Loucy (cell line): ENCODE data around the gene KMT2E.
"Not testable (repeated sequence)": the region's sequence is repeated elsewhere in the genome, so short reads cannot be mapped to it uniquely, and the experiment has no call there.

Experiments used
- H2AFZ ChIP-seq: fragments of 200-600 bp; sonication (generic); 2 replicates; pipeline ENCODE4 v1.6.0; 2016; ENCODE audit warnings: antibody characterized with exemption, mild to moderate bottlenecking, low read length, moderate library complexity
- H3F3A ChIP-seq: fragments of 200-600 bp; 2 replicates; pipeline ENCODE4 v1.6.0; 2016; ENCODE audit warnings: antibody characterized with exemption, low read depth, mild to moderate bottlenecking
- H3K27me3 ChIP-seq: fragments of 200-600 bp; sonication (generic); 2 replicates; pipeline ENCODE4 v1.6.1; 2014; ENCODE audit warnings: low read length, mild to moderate bottlenecking; ENCODE audit not compliant: insufficient read depth, poor library complexity, severe bottlenecking
- H3K36me3 ChIP-seq: fragments of 200-600 bp; sonication (generic); 2 replicates; pipeline ENCODE4 v1.6.1; 2016; ENCODE audit warnings: low read length; ENCODE audit not compliant: insufficient read depth
- H3K4me1 ChIP-seq: fragments of 200-600 bp; sonication (generic); 2 replicates; pipeline ENCODE4 v1.5.1; 2014; ENCODE audit warnings: low read length, mild to moderate bottlenecking; ENCODE audit not compliant: insufficient read depth, poor library complexity, severe bottlenecking
- H3K4me2 ChIP-seq: fragments of 200-600 bp; sonication (generic); 2 replicates; pipeline ENCODE4 v1.6.0; 2014; ENCODE audit warnings: antibody characterized with exemption, low read length, low read depth, mild to moderate bottlenecking; ENCODE audit not compliant: poor library complexity, severe bottlenecking
- H3K4me3 ChIP-seq: fragments of 200-600 bp; sonication (generic); 2 replicates; pipeline ENCODE4 v1.5.1; 2014; ENCODE audit warnings: low read length, mild to moderate bottlenecking, mixed read lengths; ENCODE audit not compliant: poor library complexity, severe bottlenecking
- H3K79me2 ChIP-seq: fragments of 200-600 bp; sonication (generic); 2 replicates; pipeline ENCODE4 v1.6.1; 2014; ENCODE audit warnings: low read length; ENCODE audit not compliant: insufficient read depth
- H3K9ac ChIP-seq: fragments of 200-600 bp; sonication (generic); 2 replicates; pipeline ENCODE4 v1.6.0; 2014; ENCODE audit warnings: mild to moderate bottlenecking, low read depth, low read length, moderate library complexity; ENCODE audit not compliant: poor library complexity, severe bottlenecking
- H3K9me2 ChIP-seq: fragments of 200-600 bp; sonication (generic); replicated peaks from 2 replicates; pipeline ENCODE4 v1.6.1; 2016; ENCODE audit warnings: low read depth, low read length, mixed read lengths
- H3K9me3 ChIP-seq: fragments of 200-600 bp; sonication (generic); 2 replicates; pipeline ENCODE4 v1.6.1; 2014; ENCODE audit warnings: mild to moderate bottlenecking, antibody characterized with exemption, low read length, low read depth; ENCODE audit not compliant: insufficient read depth
- H4K20me1 ChIP-seq: fragments of 200-600 bp; sonication (generic); 2 replicates; pipeline ENCODE4 v1.6.0; 2014; ENCODE audit warnings: antibody characterized with exemption, low read length, mild to moderate bottlenecking; ENCODE audit not compliant: insufficient read depth, poor library complexity, severe bottlenecking
- CTCF ChIP-seq: fragments of 200-600 bp; sonication (generic); conservative IDR thresholded peaks from 2 replicates; pipeline ENCODE4 v1.5.1; 2014; ENCODE audit warnings: mild to moderate bottlenecking, antibody characterized with exemption, low read length
- EZH2phosphoT487 ChIP-seq: fragments of 200-600 bp; IDR thresholded peaks from 2 replicates; pipeline ENCODE4 v1.6.1; 2018; ENCODE audit warnings: antibody characterized with exemption, mild to moderate bottlenecking, moderate library complexity, borderline replicate concordance

The KMT2E gene

GRCh38 chr7:105026750-105027149, 12.7 kb downstream of the KMT2E start:
- Histone ChIP-seq H3K27me3 (no peaks in the 10 kb centered on the region), H3K4me1 (peaks cover 44% of the 10 kb centered on the region), H4K20me1 (peaks cover 99% of the 10 kb centered on the region), H3K9me3 (no peaks in the 10 kb centered on the region), H2AFZ (no peak overlapping the region), H3K79me2 (peaks cover 100% of the 10 kb centered on the region), H3F3A (no peaks in the 10 kb centered on the region), H3K9ac (no peak overlapping the region), H3K4me2 (peak overlapping the region; percentile 61), H3K36me3 (no peaks in the 10 kb centered on the region), H3K9me2 (no peaks in the 10 kb centered on the region), H3K4me3 (peak overlapping the region; percentile 0)
- TF ChIP-seq EZH2phosphoT487 = no peak
- no peak for TF ChIP-seq CTCF

DNA sequence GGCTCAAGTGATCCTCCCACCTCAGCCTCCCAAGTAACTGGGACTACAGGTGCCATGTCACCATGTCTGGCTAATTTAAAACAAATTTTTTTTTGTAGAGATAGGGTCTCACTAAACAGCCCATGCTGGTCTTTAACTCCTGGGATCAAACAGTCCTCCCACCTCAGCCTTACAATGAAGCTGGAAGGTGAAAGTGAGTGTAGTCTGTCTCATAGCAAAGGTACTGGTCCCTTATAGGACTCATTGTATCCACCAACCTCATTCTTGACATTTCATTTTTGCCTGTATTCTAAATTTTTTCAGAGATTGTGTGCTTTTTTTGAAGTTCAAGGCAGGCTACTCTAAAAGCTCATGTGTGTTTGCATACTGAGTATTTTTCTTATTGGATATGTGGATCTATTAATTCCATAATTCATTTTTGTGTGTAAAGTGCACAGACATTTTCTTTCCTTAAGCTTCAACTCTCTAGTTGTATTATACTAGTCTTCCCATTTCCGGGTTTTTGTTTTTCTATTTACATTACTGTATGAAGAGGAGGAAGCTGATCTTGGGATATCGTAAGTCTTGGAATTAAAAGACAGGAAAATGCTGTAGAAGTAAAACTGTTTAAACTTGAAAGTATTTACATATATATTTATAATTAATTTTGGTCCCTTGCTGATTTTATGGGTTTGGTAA, 13.3 kb downstream of the KMT2E start:
- Histone ChIP-seq H3F3A (no peaks in the 10 kb centered on the region), H3K4me3 (peak overlapping the region; percentile 0), H3K36me3 (no peaks in the 10 kb centered on the region), H2AFZ (no peak overlapping the region), H3K27me3 (no peaks in the 10 kb centered on the region), H3K4me1 (peaks cover 38% of the 10 kb centered on the region), H3K4me2 (peak overlapping the region; percentile 61), H3K9me3 (no peaks in the 10 kb centered on the region), H3K9me2 (no peaks in the 10 kb centered on the region), H4K20me1 (peaks cover 98% of the 10 kb centered on the region), H3K79me2 (peaks cover 100% of the 10 kb centered on the region), H3K9ac (no peak overlapping the region)
- TF ChIP-seq EZH2phosphoT487 (no peak), CTCF (no peak)

- H3K4me3 ChIP-seq = no peak overlapping the region
- H3K9ac ChIP-seq = no peak overlapping the region
- no peak for TF ChIP-seq CTCF
- TF ChIP-seq EZH2phosphoT487 = no peak
- H3K4me1 ChIP-seq = peaks cover 32% of the 10 kb centered on the region
- no peak overlapping the region for H2AFZ ChIP-seq
- H3K9me2 ChIP-seq = no peaks in the 10 kb centered on the region
- no peaks in the 10 kb centered on the region for H3K9me3 ChIP-seq
- H4K20me1 ChIP-seq = peaks cover 98% of the 10 kb centered on the region
- H3K79me2 ChIP-seq = peaks cover 100% of the 10 kb centered on the region
- H3K4me2 ChIP-seq = no peak overlapping the region
- H3K36me3 ChIP-seq = 0 out of 2 replicates have a peak, but pooled peaks cover 2% of the 10 kb centered on the region
- no peaks in the 10 kb centered on the region for H3F3A ChIP-seq
- no peaks in the 10 kb centered on the region for H3K27me3 ChIP-seq
Observed at GRCh38 chr7:105028004-105028403, 14.0 kb downstream of the KMT2E start.

DNA sequence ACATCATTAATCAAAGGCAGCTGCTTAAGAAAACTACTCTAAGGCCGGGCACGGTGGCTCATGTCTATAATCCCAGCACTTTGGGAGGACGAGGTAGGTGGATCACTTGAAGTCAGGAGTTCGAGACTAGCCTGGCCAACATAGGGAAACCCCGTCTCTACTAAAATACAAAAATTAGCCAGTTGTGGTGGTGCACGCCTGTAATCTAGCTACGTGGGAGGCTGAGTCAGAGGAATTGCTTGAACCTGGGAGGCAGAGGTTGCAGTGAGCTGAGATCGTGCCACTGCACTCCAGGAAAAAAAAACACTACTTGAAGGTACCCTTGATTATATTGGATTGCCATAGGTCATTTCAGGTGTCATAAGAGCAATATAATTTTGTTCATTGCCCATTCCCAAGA, 14.9 kb downstream of the KMT2E start:
- H3K4me3 ChIP-seq, H3K9ac ChIP-seq, H3K9me3 ChIP-seq, H3K36me3 ChIP-seq, H2AFZ ChIP-seq, H3K4me2 ChIP-seq, H3K27me3 ChIP-seq, H3K9me2 ChIP-seq, H3F3A ChIP-seq: not testable (repeated sequence)
- Histone ChIP-seq H3K4me1 (peaks cover 32% of the 10 kb centered on the region), H3K79me2 (peaks cover 100% of the 10 kb centered on the region), H4K20me1 (peaks cover 100% of the 10 kb centered on the region)
